Measurements from ENCODE around the gene PFKFB2. TPM values are rescaled to one million over a fixed set of nuclear protein-coding genes. Genes with fewer than 3 reads are reported as not detected.

PFKFB2 gene
- polyA plus RNA-seq, 1 donor from 2014 or later, result 9.8 TPM

GRCh38 chr1:207049974-207050391, 3.1 kb upstream of the PFKFB2 start:
- Histone ChIP-seq H3K4me2 (ENCODE audit: low read length) (peak overlapping the region; percentile 84), H3K79me2 (replicated peaks; ENCODE audit: insufficient read depth, low read length) (peaks cover 42% of the 10 kb centered on the region), H2AFZ (ENCODE audit: low read depth, low read length) (peak overlapping the region; percentile 98), H4K20me1 (ENCODE audit: insufficient read depth) (no peaks in the 10 kb centered on the region), H3F3A (ENCODE audit: insufficient read depth, low read length, poor library complexity, severe bottlenecking) (peaks cover 3% of the 10 kb centered on the region), H3K27ac (ENCODE audit: low read length) (peak overlapping the region; percentile 82), H3K9me3 (ENCODE audit: low read length) (no peaks in the 10 kb centered on the region), H3K9ac (ENCODE audit: low read length) (peak overlapping the region; percentile 87), H3K9me2 (ENCODE audit: insufficient read depth, low read length) (no peaks in the 10 kb centered on the region), H3K36me3 (ENCODE audit: insufficient read depth, low read length) (peaks cover 6% of the 10 kb centered on the region), H3K27me3 (ENCODE audit: insufficient read depth, low read depth, low read length) (no peaks in the 10 kb centered on the region), H3K4me3 (ENCODE audit: low read length) (peak overlapping the region; percentile 89)
- TF ChIP-seq RAD21 (conservative IDR thresholded peaks at IDR 0.05), result peak; percentile 69
- TF ChIP-seq MXI1 (conservative IDR thresholded peaks at IDR 0.05; ENCODE audit: poor library complexity, severe bottlenecking), result no peak
- TF ChIP-seq REST (IDR thresholded peaks at IDR 0.05; ENCODE audit: borderline replicate concordance), result no peak
- TF ChIP-seq EP300 (conservative IDR thresholded peaks at IDR 0.05; ENCODE audit: poor library complexity, severe bottlenecking), result no peak
- TF ChIP-seq TAF1 (IDR thresholded peaks at IDR 0.05; ENCODE audit: low read depth), result no peak
- peak; percentile 83 for TF ChIP-seq CTCF (IDR thresholded peaks at IDR 0.05; ENCODE audit: poor library complexity, severe bottlenecking)
- no peak for TF ChIP-seq POLR2AphosphoS5 (IDR thresholded peaks at IDR 0.05)
- TF ChIP-seq EZH2 (IDR thresholded peaks at IDR 0.05; ENCODE audit: borderline replicate concordance, insufficient read depth, low read length, poor library complexity, severe bottlenecking), result no peak
- peak; percentile 78 for TF ChIP-seq SMC3 (conservative IDR thresholded peaks at IDR 0.05; ENCODE audit: poor library complexity)

- peak overlapping the region; percentile 87 for H3K9ac ChIP-seq (ENCODE audit: low read length)
- peaks cover 3% of the 10 kb centered on the region for H3F3A ChIP-seq (ENCODE audit: insufficient read depth, low read length, poor library complexity, severe bottlenecking)
- H3K4me3 ChIP-seq (ENCODE audit: low read length), result peak overlapping the region; percentile 89
- H2AFZ ChIP-seq (ENCODE audit: low read depth, low read length), result peak overlapping the region; percentile 98
- peak overlapping the region; percentile 82 for H3K27ac ChIP-seq (ENCODE audit: low read length)
- no peak for TF ChIP-seq EP300 (conservative IDR thresholded peaks at IDR 0.05; ENCODE audit: poor library complexity, severe bottlenecking)
- peak; percentile 82 for TF ChIP-seq MXI1 (conservative IDR thresholded peaks at IDR 0.05; ENCODE audit: poor library complexity, severe bottlenecking)
- TF ChIP-seq CTCF (IDR thresholded peaks at IDR 0.05; ENCODE audit: poor library complexity, severe bottlenecking), result no peak
- no peak for TF ChIP-seq RAD21 (conservative IDR thresholded peaks at IDR 0.05)
- no peak for TF ChIP-seq EZH2 (IDR thresholded peaks at IDR 0.05; ENCODE audit: borderline replicate concordance, insufficient read depth, low read length, poor library complexity, severe bottlenecking)
- peak; percentile 44 for TF ChIP-seq TAF1 (IDR thresholded peaks at IDR 0.05; ENCODE audit: low read depth)
- peak; percentile 73 for TF ChIP-seq REST (IDR thresholded peaks at IDR 0.05; ENCODE audit: borderline replicate concordance)
- TF ChIP-seq POLR2AphosphoS5 (IDR thresholded peaks at IDR 0.05), result peak; percentile 81
- peak; percentile 16 for TF ChIP-seq SMC3 (conservative IDR thresholded peaks at IDR 0.05; ENCODE audit: poor library complexity)
- H3K79me2 ChIP-seq (replicated peaks; ENCODE audit: insufficient read depth, low read length), result peaks cover 38% of the 10 kb centered on the region
- no peaks in the 10 kb centered on the region for H3K27me3 ChIP-seq (ENCODE audit: insufficient read depth, low read depth, low read length)
- peak overlapping the region; percentile 84 for H3K4me2 ChIP-seq (ENCODE audit: low read length)
- H3K9me2 ChIP-seq (ENCODE audit: insufficient read depth, low read length), result no peaks in the 10 kb centered on the region
- no peaks in the 10 kb centered on the region for H3K9me3 ChIP-seq (ENCODE audit: low read length)
- H4K20me1 ChIP-seq (ENCODE audit: insufficient read depth), result no peaks in the 10 kb centered on the region
- peaks cover 6% of the 10 kb centered on the region for H3K36me3 ChIP-seq (ENCODE audit: insufficient read depth, low read length)
Measured at GRCh38 chr1:207050480-207051190, 2.4 kb upstream of the PFKFB2 start.
